Neural progenitor cell (in vitro differentiated cells): Measurements from ENCODE around the gene HAUS6. TPM values are rescaled to one million over a fixed set of nuclear protein-coding genes. Genes with fewer than 3 reads are reported as not detected.

Experiments used
- DNase-seq: peaks from one replicate; pipeline ENCODE4 v3.0.0-alpha.2; 2016; ENCODE audit warnings: low spot score
- H2AFZ ChIP-seq: fragments of 200-600 bp; sonication (generic); replicated peaks from 2 replicates; pipeline ENCODE4 v1.6.1; 2016; ENCODE audit warnings: antibody characterized with exemption
- H3F3A ChIP-seq: fragments of 200-600 bp; sonication (generic); 2 replicates; pipeline ENCODE4 v1.6.1; 2016; ENCODE audit warnings: antibody characterized with exemption, low read depth
- H3K27ac ChIP-seq: fragments of 200-600 bp; sonication (generic); 2 replicates; pipeline ENCODE4 v1.5.1; 2016; ENCODE audit warnings: mild to moderate bottlenecking
- H3K27me3 ChIP-seq: fragments of 200-600 bp; sonication (generic); 2 replicates; pipeline ENCODE4 v1.6.1; 2016; ENCODE audit warnings: mild to moderate bottlenecking, moderate library complexity
- H3K36me3 ChIP-seq: fragments of 200-600 bp; sonication (generic); 2 replicates; pipeline ENCODE4 v1.5.1; 2016
- H3K4me1 ChIP-seq: fragments of 200-600 bp; sonication (generic); 2 replicates; pipeline ENCODE4 v1.6.1; 2016; ENCODE audit warnings: mixed run types
- H3K4me2 ChIP-seq: fragments of 200-600 bp; sonication (generic); 2 replicates; pipeline ENCODE4 v1.6.1; 2016
- H3K4me3 ChIP-seq: fragments of 200-600 bp; sonication (generic); 2 replicates; pipeline ENCODE4 v1.5.1; 2016
- H3K79me2 ChIP-seq: fragments of 200-600 bp; sonication (generic); 2 replicates; pipeline ENCODE4 v1.6.1; 2016; ENCODE audit warnings: low read depth
- H3K9ac ChIP-seq: fragments of 200-600 bp; sonication (generic); 2 replicates; pipeline ENCODE4 v1.6.1; 2016
- H3K9me3 ChIP-seq: fragments of 200-600 bp; sonication (generic); 2 replicates; pipeline ENCODE4 v1.5.1; 2016; ENCODE audit warnings: low read depth
- H4K20me1 ChIP-seq: fragments of 200-600 bp; sonication (generic); 2 replicates; pipeline ENCODE4 v1.6.1; 2016; ENCODE audit warnings: low read depth
- H3K27ac Mint-ChIP-seq: 3 replicates; pipeline ENCODE4 v1.8.0; 2021; ENCODE audit warnings: mixed read lengths
- H3K27me3 Mint-ChIP-seq: 2 replicates; pipeline ENCODE4 v1.8.0; 2022; ENCODE audit warnings: low read depth, mild to moderate bottlenecking, inconsistent platforms, moderate library complexity, mixed read lengths; ENCODE audit not compliant: insufficient read depth
- H3K36me3 Mint-ChIP-seq: 3 replicates; pipeline ENCODE4 v1.8.0; 2021; ENCODE audit warnings: mixed read lengths
- H3K4me1 Mint-ChIP-seq: 3 replicates; pipeline ENCODE4 v1.8.0; 2021; ENCODE audit warnings: mixed read lengths
- H3K4me3 Mint-ChIP-seq: 3 replicates; pipeline ENCODE4 v1.8.0; 2021; ENCODE audit warnings: mild to moderate bottlenecking, moderate library complexity, mixed read lengths
- H3K9me3 Mint-ChIP-seq: 3 replicates; pipeline ENCODE4 v1.8.0; 2020; ENCODE audit warnings: mixed read lengths
- EZH2 ChIP-seq: fragments of 200-600 bp; sonication (generic); IDR thresholded peaks from 2 replicates; pipeline ENCODE4 v1.6.1; 2017; ENCODE audit warnings: antibody characterized with exemption, mild to moderate bottlenecking, moderate library complexity
- EZH2phosphoT487 ChIP-seq: fragments of 200-600 bp; sonication (generic); IDR thresholded peaks from 2 replicates; pipeline ENCODE4 v1.6.1; 2017; ENCODE audit warnings: antibody characterized with exemption
- total RNA-seq: library from RNA; depleted of rRNA; stranded (reverse); fragments of >200 nt; gene quantifications from 2 replicates; pipeline ENCODE4 v1.2.3, GENCODE V29; 2015; ENCODE audit warnings: low replicate concordance
- TF ChIP-seq, protein P1 (sequence below): fragments of 200-600 bp; sonication (generic); IDR thresholded peaks from 2 replicates; pipeline ENCODE4 v1.5.1; 2017; ENCODE audit warnings: antibody characterized with exemption, mild to moderate bottlenecking

The HAUS6 gene
- total RNA-seq, 1 donor from 2014 or later: 61.2 TPM

DNA sequence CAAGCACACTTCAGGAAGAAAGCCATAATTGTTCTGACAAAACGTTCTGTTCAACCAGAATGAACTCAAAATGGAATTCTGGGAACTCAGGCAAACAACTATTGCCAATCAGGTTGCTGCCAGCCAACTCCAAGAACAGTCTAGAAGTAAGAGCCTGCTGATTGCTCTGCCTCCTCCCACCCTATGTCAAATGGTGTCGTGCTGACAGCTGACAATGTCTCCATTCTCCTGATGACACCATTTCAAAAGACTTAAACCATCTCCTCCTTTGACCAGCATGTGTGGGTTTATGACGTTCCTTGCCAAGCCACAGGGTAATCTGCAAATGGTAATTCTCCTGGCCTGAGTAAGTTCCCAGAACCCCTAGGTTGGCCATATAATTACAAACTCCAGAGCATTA lies 46.5 kb upstream of the HAUS6 start:
- Histone ChIP-seq H3K9ac (no peak overlapping the region), H4K20me1 (no peaks in the 10 kb centered on the region), H3K36me3 (no peaks in the 10 kb centered on the region), H3K79me2 (no peaks in the 10 kb centered on the region), H3F3A (no peaks in the 10 kb centered on the region), H3K4me3 (no peak overlapping the region), H3K27ac (no peak overlapping the region), H3K4me2 (no peak overlapping the region), H3K4me1 (no peaks in the 10 kb centered on the region), H2AFZ (no peak overlapping the region), H3K9me3 (no peaks in the 10 kb centered on the region), H3K27me3 (no peaks in the 10 kb centered on the region)
- Mint-ChIP-seq H3K36me3 (no peaks in the 10 kb centered on the region), H3K9me3 (no peaks in the 10 kb centered on the region), H3K4me1 (no peaks in the 10 kb centered on the region), H3K4me3 (no peak overlapping the region), H3K27me3 (peaks cover 6% of the 10 kb centered on the region), H3K27ac (no peak overlapping the region)
- TF ChIP-seq EZH2phosphoT487 (no peak), EZH2 (no peak)
- DNase-seq: no peak

DNA sequence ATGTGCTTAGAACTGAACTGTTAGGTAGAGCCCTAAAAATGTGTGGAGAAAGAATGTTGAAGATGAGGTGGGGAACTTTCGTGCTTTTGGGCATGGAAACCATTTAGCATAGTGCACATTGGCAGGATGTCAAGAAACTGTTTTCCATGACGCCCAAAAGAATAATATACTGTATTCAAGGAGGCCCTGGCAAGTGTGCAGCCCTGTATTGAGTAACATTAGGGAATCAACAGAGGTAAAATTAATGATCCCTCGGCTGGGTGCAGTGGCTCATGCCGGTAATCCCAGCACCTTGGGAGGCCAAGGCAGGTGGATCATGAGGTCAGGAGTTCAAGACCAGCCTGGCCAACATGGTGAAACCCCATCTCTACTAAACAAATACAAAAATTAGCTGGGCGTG lies 45.5 kb upstream of the HAUS6 start:
- no peak overlapping the region for H3K4me3 Mint-ChIP-seq
- H3K36me3 ChIP-seq: no peaks in the 10 kb centered on the region
- H3K9me3 ChIP-seq: no peaks in the 10 kb centered on the region
- no peak for DNase-seq
- TF ChIP-seq EZH2 (no peak), EZH2phosphoT487 (no peak)
- TF ChIP-seq, protein P1, sequence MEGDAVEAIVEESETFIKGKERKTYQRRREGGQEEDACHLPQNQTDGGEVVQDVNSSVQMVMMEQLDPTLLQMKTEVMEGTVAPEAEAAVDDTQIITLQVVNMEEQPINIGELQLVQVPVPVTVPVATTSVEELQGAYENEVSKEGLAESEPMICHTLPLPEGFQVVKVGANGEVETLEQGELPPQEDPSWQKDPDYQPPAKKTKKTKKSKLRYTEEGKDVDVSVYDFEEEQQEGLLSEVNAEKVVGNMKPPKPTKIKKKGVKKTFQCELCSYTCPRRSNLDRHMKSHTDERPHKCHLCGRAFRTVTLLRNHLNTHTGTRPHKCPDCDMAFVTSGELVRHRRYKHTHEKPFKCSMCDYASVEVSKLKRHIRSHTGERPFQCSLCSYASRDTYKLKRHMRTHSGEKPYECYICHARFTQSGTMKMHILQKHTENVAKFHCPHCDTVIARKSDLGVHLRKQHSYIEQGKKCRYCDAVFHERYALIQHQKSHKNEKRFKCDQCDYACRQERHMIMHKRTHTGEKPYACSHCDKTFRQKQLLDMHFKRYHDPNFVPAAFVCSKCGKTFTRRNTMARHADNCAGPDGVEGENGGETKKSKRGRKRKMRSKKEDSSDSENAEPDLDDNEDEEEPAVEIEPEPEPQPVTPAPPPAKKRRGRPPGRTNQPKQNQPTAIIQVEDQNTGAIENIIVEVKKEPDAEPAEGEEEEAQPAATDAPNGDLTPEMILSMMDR: no peak
- H3K9ac ChIP-seq: no peak overlapping the region
- H3K36me3 Mint-ChIP-seq: no peaks in the 10 kb centered on the region
- H2AFZ ChIP-seq: no peak overlapping the region
- no peaks in the 10 kb centered on the region for H3K4me1 ChIP-seq
- no peak overlapping the region for H3K27ac ChIP-seq
- no peaks in the 10 kb centered on the region for H3K4me1 Mint-ChIP-seq
- no peaks in the 10 kb centered on the region for H3K27me3 ChIP-seq
- H3K79me2 ChIP-seq: no peaks in the 10 kb centered on the region
- no peak overlapping the region for H3K4me2 ChIP-seq
- H3K27ac Mint-ChIP-seq: no peak overlapping the region
- no peak overlapping the region for H3K4me3 ChIP-seq
- H3K27me3 Mint-ChIP-seq: peaks cover 8% of the 10 kb centered on the region
- H3K9me3 Mint-ChIP-seq: no peaks in the 10 kb centered on the region
- no peaks in the 10 kb centered on the region for H3F3A ChIP-seq
- no peaks in the 10 kb centered on the region for H4K20me1 ChIP-seq

DNA sequence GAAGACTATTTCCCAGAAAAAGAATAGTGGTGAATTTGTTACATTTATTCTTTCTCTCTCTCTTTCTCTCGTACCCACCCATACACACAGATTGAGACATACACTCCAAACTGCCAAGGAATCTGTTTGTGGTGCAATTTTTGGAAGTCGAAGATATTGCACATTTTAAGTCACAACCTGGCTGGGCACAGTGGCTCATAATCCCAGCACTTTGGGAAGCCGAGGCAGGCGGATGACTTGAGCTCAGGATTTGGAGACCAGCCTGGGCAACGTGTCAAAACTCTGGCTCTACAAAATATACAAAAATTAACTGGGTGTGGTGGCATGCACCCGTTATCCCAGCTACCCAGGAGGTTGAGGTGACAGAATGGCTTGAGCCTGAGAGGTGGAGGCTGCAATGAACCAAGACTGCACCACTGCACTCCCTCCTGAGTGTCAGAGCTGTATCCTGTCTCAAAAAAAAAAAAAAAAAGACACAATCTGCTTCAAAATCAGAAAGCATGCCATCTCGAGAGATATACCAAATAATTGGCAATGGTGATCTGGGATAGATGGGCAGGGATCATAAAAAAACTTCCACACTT lies 43.8 kb upstream of the HAUS6 start:
- Histone ChIP-seq H3K27ac (no peak overlapping the region), H3K9ac (no peak overlapping the region), H3K4me3 (no peak overlapping the region), H3K27me3 (no peaks in the 10 kb centered on the region), H3K79me2 (no peaks in the 10 kb centered on the region), H3K4me1 (no peaks in the 10 kb centered on the region), H3K36me3 (no peaks in the 10 kb centered on the region), H3K4me2 (no peak overlapping the region), H3K9me3 (no peaks in the 10 kb centered on the region), H4K20me1 (no peaks in the 10 kb centered on the region), H3F3A (no peaks in the 10 kb centered on the region), H2AFZ (no peak overlapping the region)
- TF ChIP-seq EZH2: no peak
- TF ChIP-seq, protein P1: no peak
- TF ChIP-seq EZH2phosphoT487: no peak
- no peaks in the 10 kb centered on the region for H3K4me1 Mint-ChIP-seq
- no peak overlapping the region for H3K27ac Mint-ChIP-seq
- DNase-seq: no peak
- no peaks in the 10 kb centered on the region for H3K9me3 Mint-ChIP-seq
- H3K27me3 Mint-ChIP-seq: peaks cover 2% of the 10 kb centered on the region
- no peaks in the 10 kb centered on the region for H3K36me3 Mint-ChIP-seq
- H3K4me3 Mint-ChIP-seq: no peak overlapping the region

DNA sequence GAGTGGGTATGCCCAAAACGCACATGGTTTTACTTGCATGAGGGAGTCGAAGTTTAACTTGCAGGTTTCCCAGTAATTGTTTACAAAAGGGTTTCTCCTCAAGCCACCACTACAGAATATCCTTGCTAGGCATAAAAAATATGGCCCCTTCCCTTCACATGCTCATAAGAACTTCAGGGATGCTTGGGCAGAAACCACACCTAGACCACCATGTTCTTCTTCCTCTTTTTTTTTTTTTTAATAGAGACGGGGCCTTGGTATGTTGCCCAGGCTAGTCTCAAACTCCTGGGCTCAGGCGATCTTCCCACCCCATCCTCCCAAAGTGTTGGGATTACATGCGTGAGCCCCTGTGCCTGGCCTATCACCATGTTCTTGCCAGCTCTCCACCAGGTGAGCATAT lies 43.2 kb upstream of the HAUS6 start:
- peaks cover 2% of the 10 kb centered on the region for H3K27me3 Mint-ChIP-seq
- Histone ChIP-seq H4K20me1 (no peaks in the 10 kb centered on the region), H3K36me3 (no peaks in the 10 kb centered on the region), H3F3A (no peaks in the 10 kb centered on the region), H3K79me2 (no peaks in the 10 kb centered on the region), H3K4me1 (no peaks in the 10 kb centered on the region), H3K4me2 (no peak overlapping the region), H3K27me3 (no peaks in the 10 kb centered on the region), H2AFZ (no peak overlapping the region), H3K9ac (no peak overlapping the region), H3K27ac (no peak overlapping the region), H3K9me3 (no peaks in the 10 kb centered on the region), H3K4me3 (no peak overlapping the region)
- TF ChIP-seq, protein P1: no peak
- TF ChIP-seq EZH2phosphoT487: no peak
- no peak for TF ChIP-seq EZH2
- no peaks in the 10 kb centered on the region for H3K9me3 Mint-ChIP-seq
- no peaks in the 10 kb centered on the region for H3K4me1 Mint-ChIP-seq
- H3K36me3 Mint-ChIP-seq: no peaks in the 10 kb centered on the region
- no peak overlapping the region for H3K4me3 Mint-ChIP-seq
- no peak for DNase-seq
- no peak overlapping the region for H3K27ac Mint-ChIP-seq
